Right ventricle myocardium superior (tissue), 1 donor: Measurements from ENCODE around the gene ENKD1. TPM values are rescaled to one million over a fixed set of nuclear protein-coding genes. Genes with fewer than 3 reads are reported as not detected.

Experiments
- ATAC-seq: fragments of 200-7000 bp; cut with Tn5 transposase; one replicate; pipeline ENCODE4 v1.9.1; 2020; ENCODE audit warnings: mild to moderate bottlenecking; ENCODE audit not compliant: poor library complexity
- DNase-seq: peaks from one replicate; pipeline ENCODE4 v3.0.0-alpha.2; 2020
- intact Hi-C: fragments of 100-400 bp; cut with DNase I; formaldehyde crosslinking; loops from one replicate; pipeline ENCODE4 v1.11.2; 2022
- total RNA-seq: library from RNA; stranded (reverse); fragmentation: NEBNext Ultra II Directional; extraction: Animal tissue kit (Norgen Biotek cat#: 25700); gene quantifications from one replicate; pipeline ENCODE4 v1.2.1, GENCODE V29; 2021
- donor health status: DM: no; HTN: yes; CAD: no; lungs with severe emphysema.

The ENKD1 gene
- total RNA-seq, 1 donor from 2014 or later: 8.8 TPM

- ATAC-seq (no peak), DNase-seq (no peak)
- intact Hi-C loops: no loop called here
These were observed 19.0 kb upstream of the ENKD1 start for GRCh38 chr16:67685388-67686112.

- intact Hi-C loops: no loop called here
- ATAC-seq (no peak), DNase-seq (no peak)
These were observed 17.2 kb upstream of the ENKD1 start for GRCh38 chr16:67683767-67684166.

- DNase-seq: no peak
- ATAC-seq: no peak
- intact Hi-C loops: loop anchor here (10.0 kb wide), 1 partner anchor 125 kb away; the partner anchor contains the start of genes RANBP10 and TSNAXIP1
These were observed 13.7 kb upstream of the ENKD1 start for GRCh38 chr16:67679935-67680897.

GRCh38 chr16:67678354-67679023, 11.9 kb upstream of the ENKD1 start:
- DNase-seq: no peak
- no peak for ATAC-seq
- intact Hi-C loops: loop anchor here (10.0 kb wide), 1 partner anchor 126 kb away; the partner anchor contains the start of genes RANBP10 and TSNAXIP1

GRCh38 chr16:67677712-67678111, 11.2 kb upstream of the ENKD1 start:
- DNase-seq (no peak), ATAC-seq (no peak)
- intact Hi-C loops: loop anchor here (10.0 kb wide), 1 partner anchor 127 kb away; the partner anchor contains the start of genes RANBP10 and TSNAXIP1

GRCh38 chr16:67676939-67677338, 10.4 kb upstream of the ENKD1 start:
- ATAC-seq (no peak), DNase-seq (no peak)
- intact Hi-C loops: loop anchor here (10.0 kb wide), 1 partner anchor 128 kb away; the partner anchor contains the start of genes RANBP10 and TSNAXIP1

GRCh38 chr16:67676516-67676915, 10.0 kb upstream of the ENKD1 start:
- intact Hi-C loops: loop anchor here (10.0 kb wide), 1 partner anchor 128 kb away; the partner anchor contains the start of genes RANBP10 and TSNAXIP1
- DNase-seq: no peak
- ATAC-seq: no peak

- intact Hi-C loops: loop anchor here (10.0 kb wide), 1 partner anchor 129 kb away; the partner anchor contains the start of genes RANBP10 and TSNAXIP1
- ATAC-seq (no peak), DNase-seq (no peak)
These were observed 9.4 kb upstream of the ENKD1 start for GRCh38 chr16:67675999-67676398.

GRCh38 chr16:67675579-67675935, 9.0 kb upstream of the ENKD1 start:
- DNase-seq (no peak), ATAC-seq (no peak)
- intact Hi-C loops: loop anchor here (10.0 kb wide), 1 partner anchor 129 kb away; the partner anchor contains the start of genes RANBP10 and TSNAXIP1

GRCh38 chr16:67674851-67675578, 8.5 kb upstream of the ENKD1 start:
- ATAC-seq: no peak
- intact Hi-C loops: loop anchor here (10.0 kb wide), 1 partner anchor 130 kb away; the partner anchor contains the start of genes RANBP10 and TSNAXIP1
- no peak for DNase-seq

- intact Hi-C loops: loop anchor here (10.0 kb wide), 1 partner anchor 131 kb away; the partner anchor contains the start of genes RANBP10 and TSNAXIP1
- ATAC-seq: peak; percentile 63
- DNase-seq: peak; percentile 80
These were observed 7.4 kb upstream of the ENKD1 start for GRCh38 chr16:67673712-67674580.

- peak; percentile 76 for DNase-seq
- intact Hi-C loops: loop anchor here (10.0 kb wide), 1 partner anchor 132 kb away; the partner anchor contains the start of genes RANBP10 and TSNAXIP1
- ATAC-seq: peak; percentile 54
These were observed 6.5 kb upstream of the ENKD1 start for GRCh38 chr16:67672739-67673662.

GRCh38 chr16:67672306-67672705, 5.8 kb upstream of the ENKD1 start:
- intact Hi-C loops: loop anchor here (10.0 kb wide), 1 partner anchor 132 kb away; the partner anchor contains the start of genes RANBP10 and TSNAXIP1
- DNase-seq (no peak), ATAC-seq (no peak)

- intact Hi-C loops: loop anchor here (5.0 to 10.0 kb wide), 2 partner anchors 135 to 147 kb away; partner anchors contain the start of genes RANBP10 and TSNAXIP1
- no peak for ATAC-seq
- DNase-seq: no peak
These were observed 3.0 kb upstream of the ENKD1 start for GRCh38 chr16:67669499-67670101.

- DNase-seq (no peak), ATAC-seq (no peak)
- intact Hi-C loops: loop anchor here (5.0 kb wide), 1 partner anchor 146 kb away; no protein-coding TSS in a partner anchor
These were observed 2.1 kb upstream of the ENKD1 start for GRCh38 chr16:67668495-67669157.
